HUES48 (cell line): ENCODE measurements around the gene TSC22D2.
"Not testable (repeated sequence)": the region's sequence is repeated elsewhere in the genome, so short reads cannot be mapped to it uniquely, and the experiment has no call there.

Source experiments
- H3K27ac ChIP-seq: one replicate; pipeline ENCODE4 v1.7.0; 2013; ENCODE audit warnings: low read depth, low read length, inconsistent platforms
- H3K27me3 ChIP-seq: 2 replicates; pipeline ENCODE4 v1.6.1; 2013; ENCODE audit warnings: mild to moderate bottlenecking, low read length; ENCODE audit not compliant: control insufficient read depth, insufficient read depth
- H3K36me3 ChIP-seq: 2 replicates; pipeline ENCODE4 v1.6.1; 2013; ENCODE audit warnings: low read length; ENCODE audit not compliant: control insufficient read depth, insufficient read depth
- H3K4me1 ChIP-seq: 2 replicates; pipeline ENCODE4 v1.6.1; 2013; ENCODE audit warnings: mild to moderate bottlenecking, low read length; ENCODE audit not compliant: control insufficient read depth, insufficient read depth
- H3K4me3 ChIP-seq: 2 replicates; pipeline ENCODE4 v1.5.1; 2013; ENCODE audit warnings: mild to moderate bottlenecking, low read depth, low read length
- H3K9ac ChIP-seq: 2 replicates; pipeline ENCODE4 v1.6.1; 2013; ENCODE audit warnings: mild to moderate bottlenecking, low read depth, low read length, moderate library complexity
- H3K9me3 ChIP-seq: 2 replicates; pipeline ENCODE4 v1.6.1; 2013; ENCODE audit warnings: low read length; ENCODE audit not compliant: control insufficient read depth, insufficient read depth

The TSC22D2 gene

DNA sequence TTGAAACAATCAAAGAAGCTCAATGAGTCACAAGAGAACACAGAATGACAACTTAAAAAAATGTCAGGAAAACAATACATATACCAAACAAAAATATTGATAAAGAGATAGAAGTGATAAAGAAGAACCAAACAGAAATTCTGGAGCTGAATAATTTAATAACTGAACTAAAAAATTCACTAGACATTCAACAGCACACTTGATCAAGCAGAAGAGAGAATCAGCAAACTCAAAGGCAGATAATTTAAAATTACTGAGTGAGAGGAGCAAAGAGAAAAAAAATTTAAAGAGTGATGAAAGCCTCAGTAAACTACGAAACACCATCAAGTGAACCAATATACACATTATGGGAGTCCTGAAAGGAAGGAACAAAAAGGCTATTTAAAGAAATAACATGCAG, 76.3 kb downstream of the TSC22D2 start:
- Histone ChIP-seq H3K27ac (no peak overlapping the region), H3K9ac (no peak overlapping the region), H3K27me3 (no peaks in the 10 kb centered on the region), H3K9me3 (no peaks in the 10 kb centered on the region), H3K36me3 (no peaks in the 10 kb centered on the region), H3K4me3 (no peak overlapping the region), H3K4me1 (0 out of 2 replicates have a peak, but pooled peaks cover 6% of the 10 kb centered on the region)

DNA sequence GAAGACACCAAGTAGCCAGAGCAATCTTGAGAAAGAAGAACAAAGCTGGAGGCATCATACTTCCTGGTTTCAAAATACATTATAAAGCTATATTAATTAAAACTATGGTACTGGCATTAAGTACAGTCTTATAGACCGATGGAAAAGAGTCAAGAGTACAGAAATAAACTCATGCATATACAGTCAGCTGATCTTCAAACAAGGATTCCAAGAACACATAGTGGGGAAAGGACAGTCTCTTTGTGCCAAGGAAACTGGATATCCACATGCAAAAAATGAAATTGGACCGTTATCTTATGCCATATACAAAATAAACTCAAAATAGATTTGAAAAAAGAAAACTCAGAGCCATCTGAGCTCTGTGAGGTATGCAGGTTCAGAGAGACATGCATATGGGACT, 80.8 kb downstream of the TSC22D2 start:
- Histone ChIP-seq H3K9me3 (no peaks in the 10 kb centered on the region), H3K36me3 (no peaks in the 10 kb centered on the region), H3K4me1 (no peaks in the 10 kb centered on the region), H3K27ac (no peak overlapping the region), H3K27me3 (no peaks in the 10 kb centered on the region), H3K9ac (no peak overlapping the region), H3K4me3 (no peak overlapping the region)

DNA sequence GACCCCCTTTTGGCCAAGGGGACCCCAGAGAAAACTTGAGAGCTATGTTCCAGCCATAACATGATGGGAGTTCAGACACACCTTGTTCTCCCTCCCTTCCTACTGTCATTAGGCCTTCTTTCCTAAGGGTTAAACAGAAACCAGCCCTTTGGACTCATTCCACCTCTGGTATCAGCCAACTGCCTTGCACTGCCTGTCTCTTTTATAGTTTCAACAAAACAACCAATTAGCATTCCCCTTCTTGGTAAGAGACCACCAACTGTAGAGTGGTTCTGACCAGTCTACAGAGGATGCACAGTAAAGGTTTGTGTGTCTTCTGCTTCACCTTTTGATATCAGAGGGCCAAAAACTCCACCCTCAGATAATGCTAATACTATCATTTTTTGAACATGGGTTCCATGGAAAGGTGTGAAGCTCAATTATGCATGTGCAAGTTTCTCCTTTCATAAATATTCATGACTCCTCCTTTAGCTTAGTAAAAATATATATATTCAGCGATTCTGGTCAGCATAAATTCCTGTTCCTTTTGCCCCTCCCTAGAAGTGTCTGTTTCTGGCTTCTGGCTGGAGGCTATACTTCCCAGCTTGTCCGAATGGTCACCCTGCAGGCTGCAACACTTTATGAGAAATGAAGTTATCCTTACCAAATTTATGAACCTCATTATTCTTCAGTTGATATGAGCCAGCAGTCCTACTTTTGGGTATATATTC, 82.3 kb downstream of the TSC22D2 start:
- Histone ChIP-seq H3K9me3 (no peaks in the 10 kb centered on the region), H3K27ac (no peak overlapping the region), H3K36me3 (no peaks in the 10 kb centered on the region), H3K4me3 (no peak overlapping the region), H3K9ac (no peak overlapping the region), H3K27me3 (no peaks in the 10 kb centered on the region), H3K4me1 (no peaks in the 10 kb centered on the region)

DNA sequence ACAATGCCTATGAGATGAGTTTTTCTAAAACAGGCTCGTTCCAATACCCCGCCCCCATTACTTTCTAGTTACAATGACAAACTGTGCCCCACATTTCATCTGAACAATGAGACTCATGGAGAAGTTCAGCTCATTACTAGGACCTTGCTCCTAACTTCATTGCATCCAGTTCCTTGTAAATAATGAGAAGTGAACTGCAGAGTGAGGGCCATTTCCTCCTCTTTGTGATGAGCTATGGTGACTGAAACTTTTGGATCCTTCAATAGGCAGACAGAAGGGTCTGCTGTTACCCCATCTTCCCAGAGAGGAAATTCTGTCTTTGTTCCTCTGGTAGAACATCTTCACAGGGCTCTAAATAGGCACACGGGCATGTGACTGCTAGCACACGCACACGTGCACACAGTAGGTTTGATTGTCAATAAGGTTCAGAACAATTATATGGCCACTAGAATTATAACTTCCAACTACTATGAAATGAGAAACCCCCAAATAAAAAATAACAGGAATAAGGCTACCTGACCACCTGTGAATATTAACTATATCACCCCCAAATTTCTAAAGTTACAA, 86.4 kb downstream of the TSC22D2 start:
- no peak overlapping the region for H3K9ac ChIP-seq
- no peaks in the 10 kb centered on the region for H3K4me1 ChIP-seq
- no peak overlapping the region for H3K27ac ChIP-seq
- H3K4me3 ChIP-seq, result no peak overlapping the region
- H3K36me3 ChIP-seq, result no peaks in the 10 kb centered on the region
- H3K9me3 ChIP-seq, result no peaks in the 10 kb centered on the region
- no peaks in the 10 kb centered on the region for H3K27me3 ChIP-seq

DNA sequence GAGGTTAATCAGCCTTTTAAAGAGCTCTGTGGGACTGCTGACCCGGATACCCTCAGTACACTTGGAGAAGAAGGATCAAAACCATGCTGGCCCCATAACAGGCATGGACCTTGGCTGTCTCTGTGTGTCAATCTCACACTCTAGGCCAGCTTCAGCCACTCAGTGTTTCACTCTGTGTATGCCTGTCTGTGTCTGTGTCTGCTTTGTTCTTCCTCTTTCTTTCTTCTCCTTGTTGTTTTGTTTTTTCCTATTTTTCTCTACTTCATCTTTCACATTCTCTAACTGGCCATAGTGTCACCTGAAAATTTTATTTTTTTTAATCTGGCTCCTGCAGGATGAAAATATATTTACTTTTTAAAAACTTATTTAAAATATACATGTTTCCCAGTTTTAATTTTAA, 87.1 kb downstream of the TSC22D2 start:
- Histone ChIP-seq H3K27me3 (no peaks in the 10 kb centered on the region), H3K4me3 (no peak overlapping the region), H3K4me1 (no peaks in the 10 kb centered on the region), H3K27ac (no peak overlapping the region), H3K9me3 (no peaks in the 10 kb centered on the region), H3K36me3 (no peaks in the 10 kb centered on the region), H3K9ac (no peak overlapping the region)

DNA sequence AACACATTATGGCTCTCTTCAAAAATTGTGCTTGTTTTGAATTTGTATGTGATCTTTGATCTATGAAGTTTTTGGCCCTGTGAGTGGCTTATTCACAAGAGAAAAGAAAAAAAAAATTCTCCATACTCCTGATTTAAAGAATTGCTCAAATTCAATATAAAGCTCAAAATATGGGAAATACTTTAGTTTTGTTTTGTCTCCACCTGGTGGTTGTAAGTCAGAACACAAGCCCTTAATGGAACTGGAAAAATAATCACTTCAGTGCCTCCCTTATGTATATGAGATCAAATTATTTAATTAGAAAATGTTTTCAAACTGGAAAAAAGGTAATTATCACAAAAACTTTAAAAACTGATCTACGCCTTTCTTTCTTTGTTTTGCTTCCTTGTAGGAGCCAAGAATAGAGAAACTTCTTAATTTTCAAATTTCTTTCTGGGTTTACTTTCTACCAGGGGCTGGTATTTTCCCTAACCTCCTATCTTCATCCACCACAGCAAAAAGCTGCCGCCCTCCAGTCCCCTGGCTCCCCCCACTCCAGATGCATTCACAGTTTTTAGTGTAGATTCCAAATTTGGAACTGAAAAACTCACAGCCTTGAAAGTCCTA, 87.6 kb downstream of the TSC22D2 start:
- H3K9ac ChIP-seq, result no peak overlapping the region
- H3K27ac ChIP-seq, result no peak overlapping the region
- H3K4me1 ChIP-seq, result no peaks in the 10 kb centered on the region
- peaks cover 3% of the 10 kb centered on the region for H3K9me3 ChIP-seq
- H3K36me3 ChIP-seq, result no peaks in the 10 kb centered on the region
- no peak overlapping the region for H3K4me3 ChIP-seq
- H3K27me3 ChIP-seq, result no peaks in the 10 kb centered on the region

DNA sequence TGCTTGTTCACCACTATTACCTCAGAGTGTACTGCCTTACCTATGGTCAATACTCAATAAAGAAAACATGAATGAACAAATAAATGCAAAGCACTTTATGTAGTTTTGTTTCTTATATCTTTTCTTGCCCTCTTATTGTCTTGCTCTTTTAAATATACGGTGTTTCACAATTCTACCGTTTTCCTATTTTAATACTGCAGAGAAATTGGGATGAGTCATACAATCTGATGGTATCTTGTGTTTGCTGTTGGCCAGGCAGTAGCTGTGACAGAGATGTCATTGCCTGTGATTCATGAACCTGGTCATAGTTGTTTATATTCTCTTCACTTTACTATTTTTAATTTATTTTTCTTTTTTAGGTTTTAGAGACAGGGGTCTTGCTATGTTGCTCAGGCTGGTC, 89.9 kb downstream of the TSC22D2 start:
- Histone ChIP-seq H3K9me3 (peaks cover 9% of the 10 kb centered on the region), H3K36me3 (no peaks in the 10 kb centered on the region), H3K27ac (no peak overlapping the region), H3K27me3 (no peaks in the 10 kb centered on the region), H3K9ac (no peak overlapping the region), H3K4me1 (no peaks in the 10 kb centered on the region), H3K4me3 (no peak overlapping the region)

DNA sequence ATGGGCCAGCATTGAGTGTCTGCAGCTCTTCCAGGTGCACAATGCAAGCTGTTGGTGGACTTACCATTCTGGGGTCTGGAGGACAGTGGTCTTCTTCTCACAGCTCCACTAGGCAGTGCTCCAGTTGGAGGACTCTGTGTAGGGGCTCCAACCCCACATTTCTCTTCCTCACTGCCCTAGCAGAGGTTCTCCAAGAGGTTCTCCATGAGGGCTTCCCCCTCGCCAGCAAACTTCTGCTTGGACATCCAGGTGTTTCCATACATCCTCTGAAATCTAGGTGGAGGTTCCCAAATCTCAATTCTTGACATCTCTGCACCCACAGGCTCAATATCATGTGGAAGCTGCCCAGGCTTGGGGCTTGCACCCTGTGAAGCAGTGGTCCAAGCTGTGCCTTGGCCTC, 92.9 kb downstream of the TSC22D2 start:
- not testable (repeated sequence) for H3K27me3 ChIP-seq, H3K4me3 ChIP-seq, H3K9ac ChIP-seq, H3K4me1 ChIP-seq, H3K27ac ChIP-seq, H3K9me3 ChIP-seq, H3K36me3 ChIP-seq

DNA sequence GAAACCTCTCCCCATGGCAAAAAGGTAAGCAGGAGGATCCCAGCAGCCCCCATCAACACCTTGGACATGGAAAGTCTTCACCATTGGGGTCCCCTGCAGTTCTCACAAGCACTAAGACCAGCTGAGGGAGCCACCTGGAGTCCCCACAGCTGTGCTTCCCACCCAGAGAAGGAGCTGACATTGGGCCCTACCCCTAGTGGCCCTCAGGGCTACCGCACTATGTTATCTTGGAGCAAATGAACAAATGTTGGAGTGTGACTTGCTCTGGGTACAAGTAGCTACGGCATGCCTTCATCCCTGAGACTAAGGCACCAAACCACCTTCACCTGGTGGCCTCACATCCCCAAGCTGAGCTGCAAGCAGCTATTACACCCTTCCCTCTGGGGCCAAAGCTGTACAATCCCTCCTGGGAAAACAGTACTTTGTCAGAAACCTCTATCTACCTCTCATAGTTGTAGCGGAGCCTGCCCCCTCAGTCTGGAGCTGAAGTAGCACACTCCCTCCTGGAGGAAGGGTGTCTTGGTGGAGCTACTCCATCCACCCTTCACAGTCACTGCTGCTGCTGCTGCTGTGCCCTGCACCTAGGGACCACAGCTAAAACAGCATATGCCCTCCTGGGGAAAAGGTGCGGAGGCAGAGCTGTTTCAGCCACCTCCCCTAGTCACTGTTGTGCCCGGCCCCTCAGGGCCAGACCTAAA, 95.5 kb downstream of the TSC22D2 start:
- Histone ChIP-seq H3K4me3 (no peak overlapping the region), H3K9ac (no peak overlapping the region), H3K36me3 (no peaks in the 10 kb centered on the region), H3K27me3 (no peaks in the 10 kb centered on the region), H3K27ac (no peak overlapping the region), H3K9me3 (peaks cover 9% of the 10 kb centered on the region), H3K4me1 (no peaks in the 10 kb centered on the region)

DNA sequence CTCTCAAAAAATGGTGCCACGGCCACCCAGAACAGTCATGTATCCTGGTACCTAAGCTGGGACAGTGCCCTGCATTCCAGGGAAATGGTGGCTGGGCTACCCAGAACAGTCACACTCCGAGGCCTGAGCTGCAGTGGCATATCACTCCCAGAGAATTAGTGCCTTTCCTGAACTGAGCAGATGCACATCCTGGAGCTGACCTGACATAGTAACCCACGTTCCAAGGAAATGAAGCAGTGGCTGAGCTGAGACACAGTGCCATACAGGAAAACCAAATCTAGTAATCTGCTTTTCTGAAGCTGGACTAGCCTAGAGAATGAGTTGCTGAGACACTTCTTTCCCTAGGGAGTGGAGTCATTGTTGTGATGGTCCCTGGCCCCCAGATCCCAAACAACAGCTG, 96.4 kb downstream of the TSC22D2 start:
- Histone ChIP-seq H3K27me3 (no peaks in the 10 kb centered on the region), H3K4me3 (no peak overlapping the region), H3K4me1 (no peaks in the 10 kb centered on the region), H3K9ac (no peak overlapping the region), H3K27ac (no peak overlapping the region), H3K9me3 (peaks cover 9% of the 10 kb centered on the region), H3K36me3 (no peaks in the 10 kb centered on the region)

DNA sequence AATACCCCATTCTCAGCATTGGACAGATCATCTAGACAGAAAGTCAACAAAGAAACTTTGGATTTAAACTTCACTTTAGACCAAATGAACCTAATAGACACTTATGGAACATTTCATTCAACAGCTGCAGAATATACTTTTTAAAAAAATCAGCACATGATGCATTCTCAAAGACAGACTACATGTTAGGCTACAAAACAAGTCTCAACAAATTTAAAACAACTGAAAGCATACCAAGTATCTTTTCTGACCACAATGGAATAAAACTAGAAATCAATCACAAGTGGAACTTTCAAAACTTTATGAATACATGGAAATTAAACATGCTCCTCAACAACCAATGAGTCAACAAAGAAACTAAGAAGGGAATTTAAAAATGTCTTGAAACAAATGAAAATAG, 100.3 kb downstream of the TSC22D2 start:
- Histone ChIP-seq H3K4me1 (peaks cover 23% of the 10 kb centered on the region), H3K27ac (no peak overlapping the region), H3K9me3 (no peaks in the 10 kb centered on the region), H3K4me3 (no peak overlapping the region), H3K27me3 (no peaks in the 10 kb centered on the region), H3K36me3 (no peaks in the 10 kb centered on the region), H3K9ac (no peak overlapping the region)
